DOHH2 (cell line): ENCODE data around the gene FAM156A.

Experiments
- EZH2phosphoT487 ChIP-seq: fragments of 200-600 bp; sonication (generic); IDR thresholded peaks from 2 replicates; pipeline ENCODE4 v1.6.1; 2017; ENCODE audit warnings: borderline replicate concordance, mild to moderate bottlenecking, antibody characterized with exemption, low read length, moderate library complexity, mixed read lengths
- TF ChIP-seq, protein P1 (sequence below): fragments of 200-600 bp; sonication (generic); IDR thresholded peaks from one replicate; pipeline ENCODE4 v1.5.1; 2014; ENCODE audit warnings: antibody characterized with exemption, mild to moderate bottlenecking, low read depth, low read length; ENCODE audit not compliant: poor library complexity, severe bottlenecking

DNA sequence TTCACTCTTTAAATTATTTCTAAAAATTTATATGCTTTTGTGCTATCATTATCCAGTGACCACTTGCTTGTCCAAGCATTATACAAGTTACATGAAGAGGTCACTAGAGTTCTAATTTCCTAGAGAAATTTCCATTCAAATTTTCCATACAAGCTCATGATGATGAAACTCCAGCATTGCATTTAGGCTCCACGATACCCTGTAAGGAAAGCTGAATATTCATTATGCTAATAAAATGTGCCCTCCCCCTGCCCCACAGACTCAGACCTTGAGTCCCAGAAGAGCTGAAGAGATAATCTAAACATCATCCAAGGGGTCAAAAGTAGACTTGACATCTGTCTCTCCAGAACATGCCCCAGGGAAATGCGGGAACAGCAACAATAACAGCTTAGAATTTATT lies 19.6 kb upstream of the FAM156A start:
- TF ChIP-seq, protein P1, sequence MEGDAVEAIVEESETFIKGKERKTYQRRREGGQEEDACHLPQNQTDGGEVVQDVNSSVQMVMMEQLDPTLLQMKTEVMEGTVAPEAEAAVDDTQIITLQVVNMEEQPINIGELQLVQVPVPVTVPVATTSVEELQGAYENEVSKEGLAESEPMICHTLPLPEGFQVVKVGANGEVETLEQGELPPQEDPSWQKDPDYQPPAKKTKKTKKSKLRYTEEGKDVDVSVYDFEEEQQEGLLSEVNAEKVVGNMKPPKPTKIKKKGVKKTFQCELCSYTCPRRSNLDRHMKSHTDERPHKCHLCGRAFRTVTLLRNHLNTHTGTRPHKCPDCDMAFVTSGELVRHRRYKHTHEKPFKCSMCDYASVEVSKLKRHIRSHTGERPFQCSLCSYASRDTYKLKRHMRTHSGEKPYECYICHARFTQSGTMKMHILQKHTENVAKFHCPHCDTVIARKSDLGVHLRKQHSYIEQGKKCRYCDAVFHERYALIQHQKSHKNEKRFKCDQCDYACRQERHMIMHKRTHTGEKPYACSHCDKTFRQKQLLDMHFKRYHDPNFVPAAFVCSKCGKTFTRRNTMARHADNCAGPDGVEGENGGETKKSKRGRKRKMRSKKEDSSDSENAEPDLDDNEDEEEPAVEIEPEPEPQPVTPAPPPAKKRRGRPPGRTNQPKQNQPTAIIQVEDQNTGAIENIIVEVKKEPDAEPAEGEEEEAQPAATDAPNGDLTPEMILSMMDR, result no peak
- no peak for TF ChIP-seq EZH2phosphoT487
